ENCODE results near the gene HYAL3.

DNA sequence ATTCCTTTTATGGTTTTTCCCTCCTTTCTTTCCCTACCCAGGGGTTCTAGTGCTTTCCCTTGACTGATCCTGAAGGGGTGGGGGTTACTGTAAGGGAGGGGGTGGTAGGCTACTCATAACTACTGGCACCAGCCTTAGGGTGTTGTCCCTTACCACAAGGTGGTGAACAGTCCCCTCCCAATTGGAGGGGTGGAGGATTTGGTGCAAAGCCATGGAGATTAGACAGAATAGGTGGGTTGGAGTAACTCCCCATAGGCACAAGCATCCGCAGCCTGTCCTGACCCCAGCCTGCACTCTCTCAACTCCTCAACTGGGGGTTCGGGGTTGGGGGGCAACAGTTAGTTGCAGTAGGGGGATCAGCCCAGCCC is 25.9 kb upstream of the HYAL3 start:
- TF ChIP-seq, protein P1, sequence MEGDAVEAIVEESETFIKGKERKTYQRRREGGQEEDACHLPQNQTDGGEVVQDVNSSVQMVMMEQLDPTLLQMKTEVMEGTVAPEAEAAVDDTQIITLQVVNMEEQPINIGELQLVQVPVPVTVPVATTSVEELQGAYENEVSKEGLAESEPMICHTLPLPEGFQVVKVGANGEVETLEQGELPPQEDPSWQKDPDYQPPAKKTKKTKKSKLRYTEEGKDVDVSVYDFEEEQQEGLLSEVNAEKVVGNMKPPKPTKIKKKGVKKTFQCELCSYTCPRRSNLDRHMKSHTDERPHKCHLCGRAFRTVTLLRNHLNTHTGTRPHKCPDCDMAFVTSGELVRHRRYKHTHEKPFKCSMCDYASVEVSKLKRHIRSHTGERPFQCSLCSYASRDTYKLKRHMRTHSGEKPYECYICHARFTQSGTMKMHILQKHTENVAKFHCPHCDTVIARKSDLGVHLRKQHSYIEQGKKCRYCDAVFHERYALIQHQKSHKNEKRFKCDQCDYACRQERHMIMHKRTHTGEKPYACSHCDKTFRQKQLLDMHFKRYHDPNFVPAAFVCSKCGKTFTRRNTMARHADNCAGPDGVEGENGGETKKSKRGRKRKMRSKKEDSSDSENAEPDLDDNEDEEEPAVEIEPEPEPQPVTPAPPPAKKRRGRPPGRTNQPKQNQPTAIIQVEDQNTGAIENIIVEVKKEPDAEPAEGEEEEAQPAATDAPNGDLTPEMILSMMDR (conservative IDR thresholded peaks at IDR 0.05): no peak
- no peak for TF ChIP-seq EZH2 (IDR thresholded peaks at IDR 0.05; ENCODE audit: low read depth)

Data from PC-9 (cell line).